Glutamatergic neuron (in vitro differentiated cells): ENCODE measurements around the gene ABCF1. TPM values are rescaled to one million over a fixed set of nuclear protein-coding genes. Genes with fewer than 3 reads are reported as not detected.
A peak's percentile ranks its signal among the peaks of the same experiment; 100 is the strongest.

Experiments
- microRNA-seq: library from miRNA; unstranded; fragments of <30 nt; microRNA quantifications from one replicate; pipeline ENCODE4, GENCODE V29; 2020; ENCODE audit not compliant: unreplicated experiment
- total RNA-seq: library from RNA; stranded (reverse); fragmentation: NEBNext Ultra II Directional; extraction: Animal tissue kit (Norgen Biotek cat#: 25700); gene quantifications from one replicate; pipeline ENCODE4 v1.2.1, GENCODE V29; 2021; ENCODE audit not compliant: unreplicated experiment

ABCF1 gene
- total RNA-seq, 1 donor from 2014 or later, result 62.7 TPM

Small RNA genes within 50 kb of the gene (microRNA-seq; reads per million reads assigned to microRNA genes)
- 1,270 reads per million, percentile 90 among the genes with 10 or more reads in this experiment for gene MIR877

Other genes starting within 250 kb of the ABCF1 start
- gene TRIM39, start 244.5 kb upstream of the ABCF1 start, total RNA-seq, result 14.0 TPM
- gene RPP21, start 226.3 kb upstream of the ABCF1 start, total RNA-seq, result 36.7 TPM
- 18.1 TPM for gene HLA-E, start 81.9 kb upstream of the ABCF1 start, total RNA-seq
- 42.1 TPM for gene GNL1, start 15.0 kb upstream of the ABCF1 start, total RNA-seq
- 34.7 TPM for gene PRR3, start 14.1 kb upstream of the ABCF1 start, total RNA-seq
- gene PPP1R10, start 45.8 kb downstream of the ABCF1 start, total RNA-seq, result 99.7 TPM
- 40.0 TPM for gene MRPS18B, start 46.4 kb downstream of the ABCF1 start, total RNA-seq
- gene ATAT1, start 55.4 kb downstream of the ABCF1 start, total RNA-seq, result 131 TPM
- 13.7 TPM for gene C6orf136, start 75.7 kb downstream of the ABCF1 start, total RNA-seq
- gene DHX16, start 101.6 kb downstream of the ABCF1 start, total RNA-seq, result 26.9 TPM
- 175 TPM for gene PPP1R18, start 115.2 kb downstream of the ABCF1 start, total RNA-seq
- 52.2 TPM for gene NRM, start 119.5 kb downstream of the ABCF1 start, total RNA-seq
- gene MDC1, start 145.8 kb downstream of the ABCF1 start, total RNA-seq, result 50.4 TPM
- gene TUBB, start 148.9 kb downstream of the ABCF1 start, total RNA-seq, result 2,264 TPM
- gene FLOT1, start 171.2 kb downstream of the ABCF1 start, total RNA-seq, result 191 TPM
- 13.5 TPM for gene IER3, start 173.1 kb downstream of the ABCF1 start, total RNA-seq